H1 (cell line): ENCODE results near the gene CRYGA. TPM values are rescaled to one million over a fixed set of nuclear protein-coding genes. Genes with fewer than 3 reads are reported as not detected.

Experiments used
- CTCF ChIA-PET: fragments of 300-600 bp; sonication (Branson Sonifier 250); formaldehyde crosslinking; loops from one replicate; lab custom pipeline; 2021; ENCODE audit not compliant: partially characterized antibody; lab: Charles Lee
- POLR2A ChIA-PET: fragments of 300-600 bp; sonication (Branson Sonifier 250); formaldehyde crosslinking; loops from one replicate; lab custom pipeline; 2021; ENCODE audit warnings: inconsistent platforms; ENCODE audit not compliant: partially characterized antibody; lab: Charles Lee
- DNase-seq, 2 experiments: peaks; one replicate each; pipeline versions ENCODE4 v3.0.0 to v3.0.0-alpha.2; 2010 to 2022; ENCODE audit warnings: low spot score in 2 of 2, low read depth in 1 of 2, mixed read lengths in 1 of 2
- FAIRE-seq: peaks from 2 replicates; lab custom pipeline; 2011; peaks lifted over from hg19 to GRCh38; lab: Jason Lieb, UNC
- H2AFZ ChIP-seq: 2 replicates; pipeline ENCODE4 v1.8.1; 2012; ENCODE audit warnings: low read length, inconsistent platforms
- H2AK5ac ChIP-seq: 2 replicates; pipeline ENCODE4 v1.6.1; 2013; ENCODE audit warnings: low read depth, low read length
- H2BK120ac ChIP-seq: replicated peaks from 2 replicates; pipeline ENCODE3; 2013; ENCODE audit warnings: low read depth, low read length, inconsistent platforms
- H2BK12ac ChIP-seq: 2 replicates; pipeline ENCODE4 v1.6.1; 2013; ENCODE audit warnings: low read depth, low read length
- H2BK15ac ChIP-seq: 2 replicates; pipeline ENCODE4 v1.6.1; 2013; ENCODE audit warnings: low read length
- H2BK20ac ChIP-seq: 2 replicates; pipeline ENCODE4 v1.6.1; 2013; ENCODE audit warnings: low read length
- H2BK5ac ChIP-seq: 2 replicates; pipeline ENCODE4 v1.6.1; 2013; ENCODE audit warnings: low read depth, low read length
- H3K14ac ChIP-seq: 2 replicates; pipeline ENCODE4 v1.6.1; 2013; ENCODE audit warnings: inconsistent platforms; ENCODE audit not compliant: insufficient read length
- H3K18ac ChIP-seq: 2 replicates; pipeline ENCODE4 v1.6.1; 2013; ENCODE audit warnings: low read length; ENCODE audit errors: extremely low read depth
- H3K23ac ChIP-seq: 2 replicates; pipeline ENCODE4 v1.6.1; 2013; ENCODE audit warnings: inconsistent platforms; ENCODE audit not compliant: insufficient read length
- H3K23me2 ChIP-seq: 2 replicates; pipeline ENCODE4 v1.6.1; 2013; ENCODE audit warnings: low read depth, low read length
- H3K27ac ChIP-seq: 2 replicates; pipeline ENCODE4 v1.6.1; 2011; ENCODE audit warnings: low read depth, low read length, inconsistent platforms
- H3K27me3 ChIP-seq, 4 experiments: replicated peaks in 1 of 4; 1 replicate in 1 of 4; 2 replicates in 3 of 4; pipeline versions ENCODE4 v1.6.1 to v1.8.1; 2011 to 2013; ENCODE audit warnings: low read length in 3 of 4, mild to moderate bottlenecking in 3 of 4, inconsistent platforms in 2 of 4, mixed read lengths in 2 of 4, moderate library complexity in 1 of 4; ENCODE audit not compliant: control insufficient read depth in 3 of 4, insufficient read depth in 3 of 4; ENCODE audit errors: extremely low read depth in 1 of 4
- H3K36me3 ChIP-seq, 4 experiments: 2 replicates each; pipeline versions ENCODE4 v1.6.1 to v1.8.1; 2011 to 2013; ENCODE audit warnings: mild to moderate bottlenecking in 4 of 4, low read length in 3 of 4, moderate library complexity in 2 of 4, control low read depth in 1 of 4, inconsistent platforms in 1 of 4; ENCODE audit not compliant: insufficient read depth in 4 of 4, control insufficient read depth in 2 of 4
- H3K4ac ChIP-seq: replicated peaks from 2 replicates; pipeline ENCODE3; 2013; ENCODE audit warnings: low read length, low read depth, mixed read lengths, inconsistent platforms; ENCODE audit not compliant: insufficient read length
- H3K4me1 ChIP-seq, 4 experiments: replicated peaks in 1 of 4; 1 replicate in 1 of 4; 2 replicates in 3 of 4; pipeline versions ENCODE4 v1.6.1 to v1.8.1; 2011 to 2013; ENCODE audit warnings: low read length in 3 of 4, inconsistent platforms in 2 of 4, mixed read lengths in 1 of 4; ENCODE audit not compliant: insufficient read depth in 4 of 4, control insufficient read depth in 3 of 4
- H3K4me2 ChIP-seq, 2 experiments: 2 replicates each; pipeline versions ENCODE4 v1.6.1 to v1.8.1; 2011 to 2013; ENCODE audit warnings: low read depth in 2 of 2, low read length in 2 of 2, control low read depth in 1 of 2, inconsistent platforms in 1 of 2, mild to moderate bottlenecking in 1 of 2; ENCODE audit not compliant: insufficient read depth in 1 of 2
- H3K4me3 ChIP-seq, 4 experiments: fragments of 200-600, 300-600 bp in 1 of 4; sonication (generic), shearing (Covaris generic), sonication (Bioruptor Twin) in 1 of 4; 2 replicates each; pipeline versions ENCODE4 v1.5.1 to v1.8.1; 2011 to 2016; ENCODE audit warnings: low read length in 4 of 4, low read depth in 3 of 4, control low read depth in 2 of 4, inconsistent platforms in 2 of 4, mild to moderate bottlenecking in 2 of 4, mixed read lengths in 1 of 4, moderate library complexity in 1 of 4; ENCODE audit not compliant: insufficient read depth in 2 of 4; ENCODE audit errors: extremely low read depth in 1 of 4
- H3K56ac ChIP-seq: replicated peaks from 2 replicates; pipeline ENCODE3; 2013; ENCODE audit warnings: low read depth, mild to moderate bottlenecking, mixed read lengths, low read length, inconsistent platforms; ENCODE audit not compliant: insufficient read length
- H3K79me1 ChIP-seq: 2 replicates; pipeline ENCODE4 v1.6.1; 2013; ENCODE audit warnings: low read depth, low read length, control low read depth
- H3K79me2 ChIP-seq, 2 experiments: 2 replicates each; pipeline versions ENCODE4 v1.6.1 to v1.8.1; 2012 to 2013; ENCODE audit warnings: low read length in 2 of 2, mild to moderate bottlenecking in 2 of 2, inconsistent platforms in 1 of 2; ENCODE audit not compliant: insufficient read depth in 2 of 2, control insufficient read depth in 1 of 2
- H3K9ac ChIP-seq, 4 experiments: replicated peaks in 1 of 4; 1 replicate in 1 of 4; 2 replicates in 3 of 4; pipeline versions ENCODE4 v1.6.1 to v1.8.1; 2011 to 2013; ENCODE audit warnings: low read depth in 3 of 4, low read length in 3 of 4, control low read depth in 2 of 4, mild to moderate bottlenecking in 2 of 4, moderate library complexity in 2 of 4, inconsistent platforms in 1 of 4; ENCODE audit errors: extremely low read depth in 1 of 4
- H3K9me3 ChIP-seq, 2 experiments: 2 replicates each; pipeline versions ENCODE4 v1.6.1 to v1.8.1; 2012 to 2013; ENCODE audit warnings: mild to moderate bottlenecking in 2 of 2, moderate library complexity in 2 of 2, control low read depth in 1 of 2, inconsistent platforms in 1 of 2, low read depth in 1 of 2, low read length in 1 of 2, mixed read lengths in 1 of 2; ENCODE audit not compliant: insufficient read depth in 2 of 2
- H4K20me1 ChIP-seq, 2 experiments: replicated peaks in 1 of 2; 2 replicates each; pipeline versions ENCODE3 to v1.8.1; 2011 to 2013; ENCODE audit warnings: inconsistent platforms in 2 of 2, low read length in 2 of 2, mild to moderate bottlenecking in 1 of 2; ENCODE audit not compliant: insufficient read depth in 2 of 2, control insufficient read depth in 1 of 2
- H4K5ac ChIP-seq: 2 replicates; pipeline ENCODE4 v1.6.1; 2013; ENCODE audit warnings: low read length, low read depth, mixed read lengths, inconsistent platforms; ENCODE audit not compliant: insufficient read length
- H4K8ac ChIP-seq: 2 replicates; pipeline ENCODE4 v1.8.0; 2013; ENCODE audit warnings: mild to moderate bottlenecking, moderate library complexity, low read length, inconsistent platforms; ENCODE audit not compliant: insufficient read depth; ENCODE audit errors: extremely low read depth
- H4K91ac ChIP-seq: replicated peaks from 2 replicates; pipeline ENCODE3; 2013; ENCODE audit warnings: low read length, mixed read lengths, inconsistent platforms; ENCODE audit not compliant: insufficient read length
- BACH1 ChIP-seq: IDR thresholded peaks from 2 replicates; pipeline ENCODE4 v1.6.1; 2012; ENCODE audit warnings: low read length, improper control_type of control experiment
- CHD1 ChIP-seq: IDR thresholded peaks from 2 replicates; pipeline ENCODE4 v1.6.1; 2012; ENCODE audit warnings: low read depth, low read length, improper control_type of control experiment
- JUN ChIP-seq: IDR thresholded peaks from 2 replicates; pipeline ENCODE4 v1.6.1; 2011; ENCODE audit warnings: low read depth, mild to moderate bottlenecking, improper control_type of control experiment, low read length
- MAFK ChIP-seq: IDR thresholded peaks from 2 replicates; pipeline ENCODE4 v1.6.1; 2012; ENCODE audit warnings: low read depth, mild to moderate bottlenecking, improper control_type of control experiment, low read length
- POLR2A ChIP-seq, 2 experiments: IDR thresholded peaks; 1 replicate in 1 of 2; 2 replicates in 1 of 2; pipeline ENCODE4 v1.6.1; 2011; ENCODE audit warnings: low read depth in 2 of 2, low read length in 2 of 2, mild to moderate bottlenecking in 2 of 2; ENCODE audit errors: control extremely low read depth in 1 of 2
- RXRA ChIP-seq: IDR thresholded peaks from 2 replicates; pipeline ENCODE4 v1.6.1; 2011; ENCODE audit warnings: low read depth, mild to moderate bottlenecking, low read length, moderate library complexity; ENCODE audit not compliant: insufficient read depth
- SRF ChIP-seq: IDR thresholded peaks from 2 replicates; pipeline ENCODE4 v1.6.1; 2011; ENCODE audit warnings: mild to moderate bottlenecking, low read depth, low read length, moderate library complexity
- TBP ChIP-seq: IDR thresholded peaks from 2 replicates; pipeline ENCODE4 v1.6.1; 2011; ENCODE audit warnings: low read depth, low read length, improper control_type of control experiment
- TCF12 ChIP-seq: IDR thresholded peaks from 2 replicates; pipeline ENCODE4 v1.6.1; 2011; ENCODE audit warnings: low read depth, mild to moderate bottlenecking, low read length
- WGBS, 2 experiments: shearing (Covaris generic) in 1 of 2; methylation state at CpG; one replicate each; pipeline versions ENCODE4 v1.1.6 to v1.1.7; 2013 to 2015; ENCODE audit warnings: low lambda C conversion rate in 2 of 2, mixed read lengths in 2 of 2, inconsistent platforms in 1 of 2, low coverage in 1 of 2, missing lambda C conversion rate in 1 of 2; ENCODE audit not compliant: insufficient replicate concordance in 2 of 2, insufficient coverage in 1 of 2, insufficient read length in 1 of 2; ENCODE audit errors: extremely low coverage in 1 of 2, missing lambda C conversion rate in 1 of 2; 5-methylcytosine and 5-hydroxymethylcytosine counted together
- polyA plus RNA-seq, 7 experiments: library from polyadenylated mRNA; depleted of rRNA in 3 of 7; stranded (reverse) in 5 of 7; unstranded in 2 of 7; fragments of >200 nt in 5 of 7; fragments of 200-250 nt in 2 of 7; gene quantifications; 1 replicate in 5 of 7; 2 replicates in 1 of 7; 4 replicates in 1 of 7; pipeline versions ENCODE4 v1.2.1 to v1.2.3, GENCODE V29; 2011 to 2013; ENCODE audit warnings: missing spikeins in 2 of 7, mixed read lengths in 2 of 7
- total RNA-seq: library from RNA; stranded (reverse); fragmentation: NEBNext Ultra II Directional; extraction: Animal tissue kit (Norgen Biotek cat#: 25700); gene quantifications from 2 replicates; pipeline ENCODE4 v1.2.1, GENCODE V29; 2021
- TF ChIP-seq, protein P1 (sequence below): IDR thresholded peaks from 2 replicates; pipeline ENCODE4 v1.6.1; 2012; ENCODE audit warnings: low read length, inconsistent platforms

CRYGA gene
- total and polyA plus RNA-seq, 2 of the 8 experiments (the other 6 are each of a cell fraction or from before 2014, with no cell fraction given), result not detected

DNA sequence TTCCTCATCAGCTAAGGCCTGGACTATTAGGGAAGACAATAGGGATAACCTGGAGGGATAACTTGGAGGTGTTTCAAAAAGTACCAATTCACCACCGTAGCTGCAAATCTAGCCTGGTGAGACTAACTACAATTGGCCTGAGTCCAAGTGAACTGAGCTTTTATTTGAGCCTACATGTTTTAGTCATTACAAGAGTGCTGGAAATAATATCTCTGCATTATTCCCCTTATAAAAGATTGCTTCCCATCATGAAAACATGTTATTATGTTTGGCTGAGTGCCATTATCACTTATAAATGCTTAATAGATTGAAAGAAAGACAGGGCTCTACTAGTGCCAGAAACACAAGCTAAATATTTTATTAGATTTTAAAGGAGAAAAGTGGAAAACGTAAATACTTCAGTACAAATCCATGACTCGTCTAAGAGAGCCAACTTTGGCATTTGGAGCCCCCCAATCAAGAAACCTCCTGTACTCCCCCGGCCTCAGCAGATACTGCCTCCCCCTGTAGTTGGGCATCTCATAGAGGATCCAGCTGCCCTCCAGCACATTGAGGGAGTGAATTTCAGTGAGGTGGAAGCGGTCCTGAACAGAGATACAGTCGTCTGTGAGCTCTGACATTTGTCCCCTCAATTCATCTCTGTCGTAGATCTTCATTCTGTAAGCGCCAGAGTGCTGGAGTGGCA, 21.0 kb downstream of the CRYGA start:
- no peak for DNase-seq
- no peak overlapping the region for H3K14ac ChIP-seq
- peak overlapping the region; percentile 72 for H2BK120ac ChIP-seq
- peak overlapping the region; percentile 1 for H4K91ac ChIP-seq
- H2BK20ac ChIP-seq, result peak overlapping the region; percentile 57; the same call in 1 of the 2 replicates
- H2BK5ac ChIP-seq, result peak overlapping the region; percentile 67; the same call in 1 of the 2 replicates
- H3K27me3 ChIP-seq, result no peaks in the 10 kb centered on the region; a peak in 1 of 7 replicates
- no peak overlapping the region for H2BK15ac ChIP-seq
- H4K5ac ChIP-seq, result no peak overlapping the region
- 84% methylated on average over 8 of the region's 8 CpGs; no CpG with 5 or more reads in 1 of the 2 experiments for WGBS, 2 experiments
- no peaks in the 10 kb centered on the region for H3K79me2 ChIP-seq
- H3K79me1 ChIP-seq, result no peaks in the 10 kb centered on the region
- no peak overlapping the region for H4K8ac ChIP-seq
- H3K4me3 ChIP-seq, result no peak overlapping the region
- H3K4me1 ChIP-seq, result 0 out of 7 replicates have a peak, but pooled peaks cover 0 to 3% (median 0%) of the 10 kb centered on the region in 4 experiments
- H3K23me2 ChIP-seq, result no peaks in the 10 kb centered on the region
- H3K23ac ChIP-seq, result no peak overlapping the region
- no peak overlapping the region for H3K9ac ChIP-seq
- no peak overlapping the region for H3K4me2 ChIP-seq
- no peak overlapping the region for H3K4ac ChIP-seq
- no peak for FAIRE-seq
- H4K20me1 ChIP-seq, result no peaks in the 10 kb centered on the region
- H2BK12ac ChIP-seq, result peak overlapping the region; percentile 65; the same call in 1 of the 2 replicates
- ChIA-PET POLR2A (interaction anchor here (1.0 to 1.7 kb wide), 3 partner anchors 14 to 21 kb away, joined by 3 to 4 read pairs (median 4); partner anchors contain the start of gene CRYGD), CTCF (interaction anchor here (0.5 to 2.5 kb wide), 12 partner anchors 11 to 819 kb away, joined by 3 to 14 read pairs (median 4); partner anchors contain the start of gene IDH1)
- no peaks in the 10 kb centered on the region for H3K36me3 ChIP-seq
- H3K56ac ChIP-seq, result no peak overlapping the region
- H3K18ac ChIP-seq, result no peak overlapping the region
- no peaks in the 10 kb centered on the region; a peak in 1 of 4 replicates for H3K9me3 ChIP-seq
- no peak overlapping the region for H3K27ac ChIP-seq
- H2AFZ ChIP-seq, result no peak overlapping the region
- H2AK5ac ChIP-seq, result peak overlapping the region; percentile 34; the same call in 1 of the 2 replicates
- no peak for TF ChIP-seq POLR2A (IDR thresholded peaks at IDR 0.05; ENCODE audit: control extremely low read depth in 1 of 2, low read depth in 2 of 2, low read length in 2 of 2)
- no peak for TF ChIP-seq JUN
- no peak for TF ChIP-seq CHD1
- no peak for TF ChIP-seq TCF12
- TF ChIP-seq, protein P1, sequence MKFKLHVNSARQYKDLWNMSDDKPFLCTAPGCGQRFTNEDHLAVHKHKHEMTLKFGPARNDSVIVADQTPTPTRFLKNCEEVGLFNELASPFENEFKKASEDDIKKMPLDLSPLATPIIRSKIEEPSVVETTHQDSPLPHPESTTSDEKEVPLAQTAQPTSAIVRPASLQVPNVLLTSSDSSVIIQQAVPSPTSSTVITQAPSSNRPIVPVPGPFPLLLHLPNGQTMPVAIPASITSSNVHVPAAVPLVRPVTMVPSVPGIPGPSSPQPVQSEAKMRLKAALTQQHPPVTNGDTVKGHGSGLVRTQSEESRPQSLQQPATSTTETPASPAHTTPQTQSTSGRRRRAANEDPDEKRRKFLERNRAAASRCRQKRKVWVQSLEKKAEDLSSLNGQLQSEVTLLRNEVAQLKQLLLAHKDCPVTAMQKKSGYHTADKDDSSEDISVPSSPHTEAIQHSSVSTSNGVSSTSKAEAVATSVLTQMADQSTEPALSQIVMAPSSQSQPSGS, result no peak
- TF ChIP-seq BACH1, result no peak
- no peak for TF ChIP-seq MAFK
- no peak for TF ChIP-seq RXRA
- no peak for TF ChIP-seq SRF
- no peak for TF ChIP-seq TBP
